Transverse colon (tissue), 4 donors: ENCODE data around the gene GTPBP4. TPM values are rescaled to one million over a fixed set of nuclear protein-coding genes. Genes with fewer than 3 reads are reported as not detected.

Experiments
- DNase-seq: peaks from one replicate; pipeline ENCODE4 v3.0.0-alpha.2; 2019
- H3K27ac ChIP-seq, 4 donors: fragments of 200-600 bp; sonication (generic); 2 replicates each; pipeline ENCODE4 v1.5.1; 2016 to 2018; ENCODE audit warnings: inconsistent platforms in 4 of 4
- H3K27me3 ChIP-seq: fragments of 200-600 bp; sonication (generic); 2 replicates; pipeline ENCODE4 v1.5.1; 2017; ENCODE audit warnings: inconsistent platforms
- H3K36me3 ChIP-seq, 4 donors: fragments of 200-600 bp; sonication (generic); 2 replicates each; pipeline ENCODE4 v1.5.1; 2017 to 2019; ENCODE audit warnings: inconsistent platforms in 4 of 4
- H3K4me1 ChIP-seq, 4 donors: fragments of 200-600 bp; sonication (generic); 2 replicates each; pipeline ENCODE4 v1.5.1; 2017 to 2020; ENCODE audit warnings: inconsistent platforms in 4 of 4
- H3K4me3 ChIP-seq, 4 donors: fragments of 200-600 bp; sonication (generic); 1 replicate in 1 of 4; 2 replicates in 3 of 4; pipeline versions ENCODE4 v1.5.1 to v1.6.1; 2017 to 2019; ENCODE audit warnings: inconsistent platforms in 4 of 4
- H3K9me3 ChIP-seq, 2 donors: fragments of 200-600 bp; sonication (generic); 2 replicates each; pipeline ENCODE4 v1.5.1; 2017 to 2019; ENCODE audit warnings: inconsistent platforms in 2 of 2
- EP300 ChIP-seq: sonication (generic); formaldehyde crosslinking; IDR thresholded peaks from one replicate; pipeline ENCODE4 v1.6.1; 2017; ENCODE audit warnings: antibody characterized with exemption, low read depth
- POLR2A ChIP-seq: fragments of 450-650 bp; IDR thresholded peaks from one replicate; pipeline ENCODE4 v1.6.1; 2016; ENCODE audit warnings: antibody characterized with exemption, mild to moderate bottlenecking, moderate library complexity
- POLR2AphosphoS5 ChIP-seq, 3 donors: sonication (generic); formaldehyde crosslinking; IDR thresholded peaks; one replicate each; pipeline ENCODE4 v1.6.1; 2016; ENCODE audit warnings: antibody characterized with exemption in 3 of 3
- WGBS, 2 donors: methylation state at CpG; one replicate each; pipeline ENCODE4 v1.1.5; 2018; ENCODE audit warnings: low coverage in 1 of 2; 5-methylcytosine and 5-hydroxymethylcytosine counted together
- in situ Hi-C, 4 donors: fragments of 200-750 bp; cut with MboI; loops; one replicate each; pipeline versions ENCODE4 v1.15.0 to v1.15.1; 2017; ENCODE audit warnings: low sequenced_read_pairs in 3 of 4, low pct_ligation_motif_present in 1 of 4, low pct_unique_long_range_greater_than_20kb in 1 of 4
- intact Hi-C: fragments of 100-400 bp; cut with DNase I; formaldehyde crosslinking; loops from one replicate; pipeline ENCODE4 v1.15.1; 2023; ENCODE audit warnings: low total_unique reads
- total RNA-seq, 4 donors: library from RNA; depleted of rRNA; stranded (reverse); fragments of >200 nt; gene quantifications; one replicate each; pipeline ENCODE4 v1.1.0, GENCODE V29; 2016
- TF ChIP-seq, protein P1 (sequence below), 5 experiments: fragments of 200-600 bp in 3 of 5; fragments of 450-650 bp in 2 of 5; sonication (generic) in 3 of 5; IDR thresholded peaks; 1 replicate in 2 of 5; 2 replicates in 3 of 5; pipeline ENCODE4 v1.5.1; 2016 to 2017; ENCODE audit warnings: antibody characterized with exemption in 5 of 5, inconsistent platforms in 3 of 5, mild to moderate bottlenecking in 2 of 5, moderate library complexity in 1 of 5

GTPBP4 gene
- 10 to 100 TPM in 3 of 4 donors, 1 to 10 TPM in 1; 9.4 to 25.4 (median 17.1) TPM for total RNA-seq

DNA sequence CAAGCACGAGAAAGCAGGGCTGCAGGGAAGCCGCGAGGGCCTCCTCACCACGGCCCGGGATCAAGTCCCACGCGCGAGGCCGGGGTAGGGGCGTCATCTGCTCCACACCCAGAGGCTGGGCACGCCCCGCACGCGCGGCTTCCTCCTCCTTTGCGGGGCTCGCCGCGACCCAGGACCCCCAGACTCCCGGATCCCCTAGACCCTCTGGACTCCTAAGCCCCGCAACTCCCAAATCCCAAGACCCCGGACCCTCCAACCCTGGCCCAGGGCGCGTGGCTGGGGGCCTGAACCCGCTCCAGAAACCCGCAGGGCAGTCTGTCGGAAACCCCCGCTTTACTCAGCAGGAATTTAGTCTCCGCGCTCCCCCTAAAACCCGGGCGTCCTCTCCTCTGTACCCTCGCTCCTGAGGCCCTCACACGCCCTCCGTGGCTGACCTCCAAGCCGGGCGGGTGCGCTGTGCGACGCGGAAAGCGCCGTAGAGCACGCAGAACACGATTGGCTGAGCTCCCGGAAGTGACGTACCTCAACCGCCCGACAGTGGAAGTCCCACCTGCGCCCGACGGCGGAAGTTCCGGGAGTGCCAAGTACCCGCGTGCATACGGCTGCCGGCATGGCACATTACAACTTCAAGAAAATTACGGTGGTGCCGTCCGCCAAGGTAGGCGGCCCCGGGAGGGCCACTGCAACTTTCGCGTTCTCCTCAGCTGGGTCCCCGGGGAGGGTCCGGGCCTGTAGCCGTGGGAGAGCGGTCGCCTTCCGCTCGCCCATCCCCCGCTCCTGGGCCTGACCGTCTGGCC, at the start of gene GTPBP4:
Gene GTPBP4 (plus strand): TSS at position 565 of the 797 bp plus-strand sequence. CDS start 46 bp downstream, at position 611.
- peaks cover 0 to 6% (median 2%) of the 10 kb centered on the region in 4 donors for H3K36me3 ChIP-seq
- in situ Hi-C loops (loop anchor here in 2 of 4 donors (10.0 to 25.0 kb wide), 2 partner anchors 57 to 151 kb away; partner anchors contain the start of gene IDI1 (in 1 of the 2)), intact Hi-C loops (no loop called here)
- 0 to 1% methylated on average over 3 to 73 of the region's 74 CpGs for WGBS, 2 donors
- H3K27ac ChIP-seq: peak within 1 kb of the TSS; percentile 91 to 97 (median 94)
- H3K9me3 ChIP-seq: no peaks in the 10 kb centered on the region
- H3K4me3 ChIP-seq: peak within 1 kb of the TSS; percentile 61 to 95 (median 86)
- no peaks in the 10 kb centered on the region for H3K27me3 ChIP-seq
- TF ChIP-seq POLR2A: peak; percentile 91
- TF ChIP-seq POLR2AphosphoS5 (IDR thresholded peaks at IDR 0.05): peak; percentile 74 to 92 (median 92)
- TF ChIP-seq, protein P1, sequence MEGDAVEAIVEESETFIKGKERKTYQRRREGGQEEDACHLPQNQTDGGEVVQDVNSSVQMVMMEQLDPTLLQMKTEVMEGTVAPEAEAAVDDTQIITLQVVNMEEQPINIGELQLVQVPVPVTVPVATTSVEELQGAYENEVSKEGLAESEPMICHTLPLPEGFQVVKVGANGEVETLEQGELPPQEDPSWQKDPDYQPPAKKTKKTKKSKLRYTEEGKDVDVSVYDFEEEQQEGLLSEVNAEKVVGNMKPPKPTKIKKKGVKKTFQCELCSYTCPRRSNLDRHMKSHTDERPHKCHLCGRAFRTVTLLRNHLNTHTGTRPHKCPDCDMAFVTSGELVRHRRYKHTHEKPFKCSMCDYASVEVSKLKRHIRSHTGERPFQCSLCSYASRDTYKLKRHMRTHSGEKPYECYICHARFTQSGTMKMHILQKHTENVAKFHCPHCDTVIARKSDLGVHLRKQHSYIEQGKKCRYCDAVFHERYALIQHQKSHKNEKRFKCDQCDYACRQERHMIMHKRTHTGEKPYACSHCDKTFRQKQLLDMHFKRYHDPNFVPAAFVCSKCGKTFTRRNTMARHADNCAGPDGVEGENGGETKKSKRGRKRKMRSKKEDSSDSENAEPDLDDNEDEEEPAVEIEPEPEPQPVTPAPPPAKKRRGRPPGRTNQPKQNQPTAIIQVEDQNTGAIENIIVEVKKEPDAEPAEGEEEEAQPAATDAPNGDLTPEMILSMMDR (IDR thresholded peaks at IDR 0.05): no peak
- TF ChIP-seq EP300: no peak
- peaks cover 11 to 21% (median 14%) of the 10 kb centered on the region in 4 donors for H3K4me1 ChIP-seq
- DNase-seq: peak; percentile 99

DNA sequence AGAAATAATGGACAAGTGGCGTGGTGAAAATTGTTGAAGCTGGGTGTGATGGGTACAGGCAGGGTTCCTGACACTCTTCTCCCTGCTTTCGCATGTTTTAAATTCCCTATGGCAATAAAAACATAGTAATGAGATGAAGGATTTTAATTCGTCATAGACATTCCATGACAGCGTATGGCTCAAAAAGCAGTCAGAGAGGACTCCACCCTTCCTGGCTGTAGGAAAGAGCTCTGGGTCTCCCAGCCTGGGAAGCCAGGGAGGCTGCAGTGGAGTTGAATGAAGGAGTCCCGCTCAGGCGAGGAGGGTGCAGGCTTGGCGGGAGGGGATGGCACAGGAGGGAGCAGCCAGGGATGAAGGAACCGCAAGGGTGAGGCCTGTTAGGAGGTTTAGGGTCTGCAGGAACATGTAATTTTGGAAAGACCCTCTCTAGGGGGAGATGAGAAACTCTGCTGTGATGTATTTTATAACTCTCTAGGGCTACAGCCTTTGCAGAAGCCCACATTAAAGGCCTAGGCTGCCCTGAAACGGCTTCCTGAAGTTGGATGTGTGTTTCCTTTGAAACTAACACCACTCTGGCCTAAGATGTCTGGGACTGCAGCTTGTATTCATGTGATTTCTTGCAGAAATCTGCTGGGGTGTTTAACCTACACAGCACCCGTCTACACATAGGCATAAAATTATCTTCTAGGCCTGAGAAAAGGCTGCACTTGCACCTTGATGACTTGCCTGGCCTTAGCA, 49.1 kb upstream of the GTPBP4 start:
- WGBS, 2 donors: 82 to 83% methylated on average over 2 to 10 of the region's 10 CpGs
- no peaks in the 10 kb centered on the region for H3K4me1 ChIP-seq
- TF ChIP-seq, protein P1 (IDR thresholded peaks at IDR 0.05): no peak
- TF ChIP-seq POLR2AphosphoS5 (IDR thresholded peaks at IDR 0.05) (no peak), POLR2A (no peak), EP300 (no peak)
- no peak overlapping the region for H3K4me3 ChIP-seq
- no peak overlapping the region for H3K27ac ChIP-seq
- no peaks in the 10 kb centered on the region for H3K36me3 ChIP-seq
- H3K9me3 ChIP-seq: no peaks in the 10 kb centered on the region
- no peak for DNase-seq
- in situ Hi-C loops: no loop called here
- no peaks in the 10 kb centered on the region for H3K27me3 ChIP-seq
- intact Hi-C loops: no loop called here

DNA sequence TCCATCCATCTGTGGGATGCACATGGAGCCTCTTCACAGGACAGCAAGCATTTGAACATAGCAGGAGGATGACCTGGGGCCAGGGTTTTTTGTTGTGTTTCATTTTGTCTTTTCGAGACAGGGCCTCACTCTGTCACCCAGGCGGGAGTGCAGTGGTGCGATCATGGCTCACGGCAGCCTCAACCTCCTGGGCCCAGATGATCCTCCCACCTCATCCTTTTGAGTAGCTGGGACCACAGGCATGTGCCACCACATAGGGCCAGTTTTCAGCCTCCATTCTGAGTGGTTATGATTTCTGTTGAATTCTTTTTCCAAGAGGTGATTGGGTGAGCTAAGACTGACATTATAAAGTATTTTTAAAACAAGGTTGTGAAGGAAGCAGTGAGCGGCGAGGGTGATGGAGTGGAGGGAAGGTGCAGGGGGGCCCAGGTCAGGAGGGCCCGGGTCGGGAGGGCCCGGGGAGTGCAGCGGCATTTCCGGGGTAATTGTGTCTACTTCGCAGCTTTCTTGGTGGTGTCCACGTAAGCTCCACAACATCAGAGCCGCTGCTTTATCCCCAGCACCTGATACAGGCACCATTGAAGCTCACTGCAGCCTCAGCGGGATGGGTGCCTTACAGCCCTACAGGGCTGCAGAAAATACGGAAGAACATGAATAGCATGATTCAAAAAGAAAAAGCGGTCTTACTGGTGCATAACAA, 44.8 kb upstream of the GTPBP4 start:
- intact Hi-C loops: no loop called here
- no peak overlapping the region for H3K4me3 ChIP-seq
- DNase-seq: no peak
- WGBS, 2 donors: 87 to 90% methylated on average over 10 to 17 of the region's 17 CpGs
- TF ChIP-seq EP300 (no peak), POLR2AphosphoS5 (IDR thresholded peaks at IDR 0.05) (no peak), POLR2A (no peak)
- TF ChIP-seq, protein P1 (IDR thresholded peaks at IDR 0.05): no peak
- no peaks in the 10 kb centered on the region for H3K36me3 ChIP-seq
- in situ Hi-C loops: no loop called here
- H3K4me1 ChIP-seq: no peaks in the 10 kb centered on the region
- no peaks in the 10 kb centered on the region for H3K9me3 ChIP-seq
- no peak overlapping the region for H3K27ac ChIP-seq
- no peaks in the 10 kb centered on the region for H3K27me3 ChIP-seq
